Osteoblast (primary cell): ENCODE data around the gene GABRB2. TPM values are rescaled to one million over a fixed set of nuclear protein-coding genes. Genes with fewer than 3 reads are reported as not detected.

Source experiments
- DNase-seq: peaks from one replicate; pipeline ENCODE4 v3.0.0; 2011; ENCODE audit warnings: low spot score, mixed read lengths; ENCODE audit not compliant: insufficient read length; ENCODE audit errors: missing footprints
- H2AFZ ChIP-seq: 2 replicates; pipeline ENCODE4 v1.6.0; 2011; ENCODE audit warnings: mild to moderate bottlenecking, low read length
- H3K27ac ChIP-seq: 2 replicates; pipeline ENCODE4 v1.5.1; 2011; ENCODE audit warnings: mild to moderate bottlenecking, low read depth, low read length, moderate library complexity
- H3K27me3 ChIP-seq: 2 replicates; pipeline ENCODE4 v1.6.0; 2012; ENCODE audit warnings: mild to moderate bottlenecking, control low read depth, inconsistent platforms, low read length, moderate library complexity; ENCODE audit not compliant: insufficient read depth
- H3K36me3 ChIP-seq: 2 replicates; pipeline ENCODE4 v1.5.1; 2011; ENCODE audit warnings: mild to moderate bottlenecking, low read length, control low read depth, moderate library complexity; ENCODE audit not compliant: insufficient read depth
- H3K4me1 ChIP-seq: 2 replicates; pipeline ENCODE4 v1.5.1; 2011; ENCODE audit warnings: mild to moderate bottlenecking, low read length, control low read depth, moderate library complexity; ENCODE audit not compliant: insufficient read depth
- H3K4me2 ChIP-seq: 2 replicates; pipeline ENCODE4 v1.6.0; 2011; ENCODE audit warnings: mild to moderate bottlenecking, low read length; ENCODE audit not compliant: insufficient read depth
- H3K4me3 ChIP-seq: fragments of 200-600 bp; sonication (generic); 3 replicates; pipeline ENCODE4 v1.5.1; 2012; ENCODE audit warnings: mild to moderate bottlenecking, low read length, inconsistent platforms; ENCODE audit not compliant: insufficient read depth
- H3K79me2 ChIP-seq: 2 replicates; pipeline ENCODE4 v1.6.0; 2012; ENCODE audit warnings: mild to moderate bottlenecking, low read length, control low read depth, inconsistent platforms; ENCODE audit not compliant: insufficient read depth
- H3K9me3 ChIP-seq: 2 replicates; pipeline ENCODE4 v1.5.1; 2011; ENCODE audit warnings: low read depth, low read length, control low read depth
- H4K20me1 ChIP-seq: 2 replicates; pipeline ENCODE4 v1.6.0; 2012; ENCODE audit warnings: mild to moderate bottlenecking, low read length, control low read depth; ENCODE audit not compliant: insufficient read depth
- total RNA-seq: library from RNA; depleted of rRNA; stranded (reverse); fragments of >200 nt; gene quantifications from 2 replicates; pipeline ENCODE4 v1.2.3, GENCODE V29; 2012
- TF ChIP-seq, protein P1 (sequence below): IDR thresholded peaks from 2 replicates; pipeline ENCODE4 v1.5.1; 2011; ENCODE audit warnings: mild to moderate bottlenecking, low read depth, low read length, moderate library complexity; ENCODE audit errors: extremely low read depth

GABRB2 gene
- total RNA-seq, 1 donor: 0.72 TPM

DNA sequence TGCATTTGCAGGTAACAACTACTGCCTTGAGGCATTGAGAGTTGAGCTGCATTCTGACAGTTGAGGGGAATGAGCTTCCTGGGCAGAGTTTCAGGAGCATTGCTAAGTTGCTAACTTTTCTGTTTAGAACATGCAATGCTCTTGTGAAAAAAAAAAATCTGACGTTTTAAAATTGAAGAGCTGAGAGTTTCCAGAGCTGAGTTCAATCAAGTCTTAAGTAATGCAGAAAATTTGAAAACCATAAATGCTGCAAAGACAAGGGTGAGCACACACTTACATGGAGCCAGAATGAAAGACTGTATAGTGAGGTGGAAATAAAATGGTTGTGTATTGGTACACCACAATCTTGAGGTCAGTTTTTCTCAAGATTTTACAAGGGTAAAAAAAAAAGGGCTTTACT lies 166.0 kb downstream of the GABRB2 start:
- Histone ChIP-seq H3K36me3 (no peaks in the 10 kb centered on the region), H3K4me1 (no peaks in the 10 kb centered on the region), H3K9me3 (no peaks in the 10 kb centered on the region), H3K4me3 (no peak overlapping the region), H3K4me2 (no peak overlapping the region), H4K20me1 (no peaks in the 10 kb centered on the region), H2AFZ (no peak overlapping the region), H3K27ac (no peak overlapping the region), H3K27me3 (no peaks in the 10 kb centered on the region), H3K79me2 (no peaks in the 10 kb centered on the region)
- no peak for DNase-seq
- TF ChIP-seq, protein P1, sequence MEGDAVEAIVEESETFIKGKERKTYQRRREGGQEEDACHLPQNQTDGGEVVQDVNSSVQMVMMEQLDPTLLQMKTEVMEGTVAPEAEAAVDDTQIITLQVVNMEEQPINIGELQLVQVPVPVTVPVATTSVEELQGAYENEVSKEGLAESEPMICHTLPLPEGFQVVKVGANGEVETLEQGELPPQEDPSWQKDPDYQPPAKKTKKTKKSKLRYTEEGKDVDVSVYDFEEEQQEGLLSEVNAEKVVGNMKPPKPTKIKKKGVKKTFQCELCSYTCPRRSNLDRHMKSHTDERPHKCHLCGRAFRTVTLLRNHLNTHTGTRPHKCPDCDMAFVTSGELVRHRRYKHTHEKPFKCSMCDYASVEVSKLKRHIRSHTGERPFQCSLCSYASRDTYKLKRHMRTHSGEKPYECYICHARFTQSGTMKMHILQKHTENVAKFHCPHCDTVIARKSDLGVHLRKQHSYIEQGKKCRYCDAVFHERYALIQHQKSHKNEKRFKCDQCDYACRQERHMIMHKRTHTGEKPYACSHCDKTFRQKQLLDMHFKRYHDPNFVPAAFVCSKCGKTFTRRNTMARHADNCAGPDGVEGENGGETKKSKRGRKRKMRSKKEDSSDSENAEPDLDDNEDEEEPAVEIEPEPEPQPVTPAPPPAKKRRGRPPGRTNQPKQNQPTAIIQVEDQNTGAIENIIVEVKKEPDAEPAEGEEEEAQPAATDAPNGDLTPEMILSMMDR: no peak

- Histone ChIP-seq H2AFZ (no peak overlapping the region), H3K4me3 (no peak overlapping the region), H3K79me2 (no peaks in the 10 kb centered on the region), H3K9me3 (no peaks in the 10 kb centered on the region), H3K27ac (no peak overlapping the region), H3K4me1 (no peaks in the 10 kb centered on the region), H3K4me2 (no peak overlapping the region), H3K27me3 (no peaks in the 10 kb centered on the region), H3K36me3 (no peaks in the 10 kb centered on the region), H4K20me1 (no peaks in the 10 kb centered on the region)
- DNase-seq: no peak
- TF ChIP-seq, protein P1: no peak
Measured at GRCh38 chr5:161378701-161379100, 167.8 kb downstream of the GABRB2 start.

GRCh38 chr5:161376034-161376433 lies 170.5 kb downstream of the GABRB2 start:
- no peaks in the 10 kb centered on the region for H3K79me2 ChIP-seq
- H3K27ac ChIP-seq: no peak overlapping the region
- no peaks in the 10 kb centered on the region for H3K36me3 ChIP-seq
- no peak overlapping the region for H3K4me3 ChIP-seq
- H2AFZ ChIP-seq: no peak overlapping the region
- H4K20me1 ChIP-seq: no peaks in the 10 kb centered on the region
- H3K27me3 ChIP-seq: no peaks in the 10 kb centered on the region
- no peaks in the 10 kb centered on the region for H3K9me3 ChIP-seq
- TF ChIP-seq, protein P1: no peak
- no peak overlapping the region for H3K4me2 ChIP-seq
- H3K4me1 ChIP-seq: no peaks in the 10 kb centered on the region
- DNase-seq: no peak

DNA sequence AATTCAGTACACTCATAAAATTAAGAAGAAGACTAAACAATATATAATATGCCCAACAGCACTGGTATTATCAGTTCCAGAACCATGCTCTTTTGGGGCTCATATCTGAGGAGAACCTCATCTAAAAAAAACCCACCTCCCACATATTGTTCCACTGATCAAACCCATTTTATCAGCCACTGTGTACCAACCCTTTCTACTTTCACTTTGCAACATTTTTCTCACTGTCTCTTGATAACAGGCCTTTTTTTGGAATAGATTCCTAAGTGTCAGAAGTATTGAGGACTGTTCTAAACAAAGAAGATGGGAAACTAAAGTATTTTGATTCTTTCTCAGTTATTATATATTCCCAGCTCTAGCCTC lies 173.2 kb downstream of the GABRB2 start:
- Histone ChIP-seq H3K9me3 (no peaks in the 10 kb centered on the region), H2AFZ (no peak overlapping the region), H3K4me3 (no peak overlapping the region), H4K20me1 (no peaks in the 10 kb centered on the region), H3K4me1 (no peaks in the 10 kb centered on the region), H3K27ac (no peak overlapping the region), H3K27me3 (no peaks in the 10 kb centered on the region), H3K36me3 (no peaks in the 10 kb centered on the region), H3K4me2 (no peak overlapping the region), H3K79me2 (no peaks in the 10 kb centered on the region)
- DNase-seq: no peak
- TF ChIP-seq, protein P1: no peak
